ENCODE measurements around the gene PI4KA.
"Not testable (repeated sequence)": the region's sequence is repeated elsewhere in the genome, so short reads cannot be mapped to it uniquely, and the experiment has no call there.

PI4KA gene

GRCh38 chr22:20745119-20745518, 113.5 kb downstream of the PI4KA start:
- no peak for DNase-seq

DNA sequence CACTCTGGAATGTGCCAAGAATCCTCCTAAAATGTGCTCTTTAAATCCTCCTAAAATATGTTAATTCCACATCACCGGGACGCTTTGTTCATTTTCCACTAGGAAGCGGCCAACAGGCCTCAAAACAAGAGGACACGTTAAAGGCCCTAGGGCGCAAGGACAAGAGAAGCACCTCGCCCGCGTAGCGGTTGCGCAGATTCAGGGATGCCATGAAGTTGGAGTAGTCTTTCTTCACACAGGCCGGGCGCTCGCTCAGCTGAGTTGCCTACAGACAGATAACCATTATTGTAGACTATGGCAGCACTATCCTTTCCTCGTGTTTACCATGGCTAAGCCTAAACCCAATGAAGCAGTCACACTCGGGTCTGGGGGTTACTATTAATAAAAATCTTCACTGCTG, 114.2 kb downstream of the PI4KA start:
- no peak for DNase-seq

- no peak for DNase-seq
Observed at GRCh38 chr22:20742764-20743163, 115.8 kb downstream of the PI4KA start.

GRCh38 chr22:20741634-20742581, 116.7 kb downstream of the PI4KA start:
- DNase-seq = peak; percentile 2 to 46

DNA sequence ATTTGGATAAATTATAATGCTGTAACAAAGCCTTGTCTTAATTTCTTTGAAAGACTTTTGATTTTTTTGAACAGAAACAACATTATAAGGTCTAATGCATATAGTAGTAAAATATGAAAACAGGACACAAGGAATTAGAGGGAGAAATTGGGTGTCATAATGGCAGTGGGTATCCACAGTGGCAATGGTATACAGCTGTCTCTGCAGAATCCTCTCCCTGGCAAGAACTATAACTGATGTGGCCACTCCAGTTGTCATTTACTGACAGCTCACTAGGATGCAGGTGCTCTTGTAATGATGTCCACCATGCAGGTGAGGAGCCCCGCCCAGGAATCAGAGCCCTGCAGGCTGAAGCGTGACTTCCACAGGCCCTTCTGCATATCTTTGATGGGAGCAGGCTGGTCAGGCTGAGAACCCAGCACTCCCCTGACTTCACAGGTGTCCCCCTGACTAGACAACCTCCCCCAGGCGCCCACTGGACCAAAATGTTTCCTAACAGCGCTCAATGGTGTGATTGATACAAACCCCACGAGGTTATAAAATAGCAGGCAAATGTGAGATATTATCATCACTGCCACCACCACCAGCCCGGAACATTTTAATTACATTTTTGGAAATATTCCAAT, 117.5 kb downstream of the PI4KA start:
- no peak for DNase-seq

DNA sequence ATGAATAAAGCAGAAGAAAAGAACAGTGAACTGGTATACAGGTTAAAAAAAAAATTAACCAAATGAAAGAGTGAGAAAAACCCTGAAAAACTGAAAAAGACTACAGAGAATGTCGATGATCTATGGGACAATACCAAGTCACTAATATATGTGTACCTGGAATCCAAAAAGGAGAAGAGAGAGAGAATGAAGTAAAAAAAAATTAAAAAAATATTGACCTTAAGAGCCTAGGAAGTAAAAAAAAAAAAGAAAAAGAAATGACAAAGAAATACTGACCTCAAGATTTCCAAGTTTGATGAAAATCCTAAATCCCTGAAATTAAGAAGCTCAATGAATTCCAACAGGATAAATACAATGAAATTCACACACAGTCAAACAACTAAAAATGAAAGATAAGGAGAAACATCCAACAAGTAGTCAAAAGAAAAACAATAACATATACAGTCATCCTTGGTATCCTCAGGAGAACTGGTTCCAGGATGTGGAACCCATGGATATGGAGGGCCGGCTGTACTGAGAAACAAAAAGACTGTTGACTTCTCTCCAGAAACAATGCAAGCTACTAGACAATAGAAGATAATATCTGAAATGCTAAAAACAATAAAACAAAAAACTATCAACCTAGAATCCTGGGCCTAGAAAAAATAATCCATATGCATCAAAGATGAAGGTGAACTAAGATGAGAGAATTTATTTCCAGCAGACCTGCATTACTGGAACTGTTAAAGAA, 118.2 kb downstream of the PI4KA start:
- DNase-seq = no peak

DNA sequence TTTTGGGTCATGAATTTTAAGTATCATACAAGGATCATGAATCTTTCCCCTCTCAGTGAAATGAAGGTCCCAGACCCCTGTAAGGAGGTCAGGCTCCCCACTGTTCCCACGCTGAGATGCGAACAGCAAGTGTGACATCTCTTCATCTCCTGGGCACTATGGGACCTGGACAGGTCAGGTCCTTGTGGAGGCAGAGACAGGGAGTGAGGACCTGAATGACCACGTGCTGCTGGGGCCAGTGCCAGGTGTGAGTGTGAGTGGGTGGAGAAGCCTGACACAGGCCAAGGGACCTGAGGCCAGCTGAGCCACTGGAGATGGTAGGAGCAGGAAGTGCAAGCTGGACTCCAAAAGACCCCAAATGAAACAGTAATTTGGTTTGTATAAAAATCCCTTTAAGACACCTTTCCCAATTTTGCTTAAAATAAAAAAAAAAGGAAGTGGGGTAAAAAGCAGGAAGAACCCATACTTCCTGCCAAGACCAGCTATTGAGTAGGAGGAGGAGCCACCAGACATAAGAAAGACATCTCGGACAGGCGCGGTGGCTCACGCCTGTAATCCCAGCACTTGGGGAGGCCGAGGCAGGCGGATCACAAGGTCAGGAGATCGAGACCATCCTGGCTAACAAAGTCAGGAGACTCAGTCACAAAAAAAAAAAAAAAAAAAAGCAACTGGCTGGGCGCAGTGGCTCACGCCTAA, 120.1 kb downstream of the PI4KA start:
- DNase-seq = no peak

DNA sequence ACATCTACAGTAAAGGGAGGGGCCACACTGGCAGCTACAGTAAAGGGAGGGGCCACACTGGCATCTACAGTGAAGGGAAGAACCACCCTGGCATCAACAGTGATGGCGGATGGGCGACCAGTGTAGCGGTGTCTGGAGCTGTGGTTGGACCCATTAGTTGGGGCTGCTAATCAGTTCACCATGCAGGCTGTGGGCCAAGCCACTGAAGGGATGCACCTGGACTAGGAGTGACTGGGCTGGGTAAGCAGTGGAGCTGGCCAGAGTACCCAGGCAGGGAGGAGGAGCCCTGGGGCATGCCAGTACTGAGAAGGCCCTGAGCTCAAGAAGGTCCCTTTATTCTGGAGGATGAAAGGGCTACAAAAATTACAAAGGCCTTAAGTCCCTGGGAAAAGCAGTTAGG, 121.7 kb downstream of the PI4KA start:
- DNase-seq = not testable (repeated sequence)

- not testable (repeated sequence) for DNase-seq
Observed at GRCh38 chr22:20735356-20736162, 123.1 kb downstream of the PI4KA start.

- not testable (repeated sequence) for DNase-seq
Observed at GRCh38 chr22:20732431-20732830, 126.2 kb downstream of the PI4KA start.

DNA sequence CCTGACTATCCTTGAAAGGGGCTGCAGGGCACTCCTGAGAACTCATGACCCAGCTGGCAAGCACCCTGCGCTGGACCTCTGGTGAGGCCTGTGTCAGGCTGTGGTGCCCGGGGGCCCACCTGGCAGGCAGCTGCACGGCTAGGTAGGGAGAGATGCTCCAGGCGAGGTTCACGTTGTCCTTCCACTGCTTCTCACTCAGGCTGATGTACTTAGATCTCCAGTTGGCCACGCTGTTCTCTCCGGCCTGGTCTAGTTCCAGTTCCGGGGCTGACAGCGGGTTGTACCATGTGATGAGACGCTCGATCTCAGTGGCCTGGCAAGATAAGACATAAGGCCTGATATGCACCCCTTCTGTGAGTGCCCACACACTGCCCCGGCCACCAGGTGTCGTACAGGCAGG, 129.4 kb downstream of the PI4KA start:
- DNase-seq = no peak

DNA sequence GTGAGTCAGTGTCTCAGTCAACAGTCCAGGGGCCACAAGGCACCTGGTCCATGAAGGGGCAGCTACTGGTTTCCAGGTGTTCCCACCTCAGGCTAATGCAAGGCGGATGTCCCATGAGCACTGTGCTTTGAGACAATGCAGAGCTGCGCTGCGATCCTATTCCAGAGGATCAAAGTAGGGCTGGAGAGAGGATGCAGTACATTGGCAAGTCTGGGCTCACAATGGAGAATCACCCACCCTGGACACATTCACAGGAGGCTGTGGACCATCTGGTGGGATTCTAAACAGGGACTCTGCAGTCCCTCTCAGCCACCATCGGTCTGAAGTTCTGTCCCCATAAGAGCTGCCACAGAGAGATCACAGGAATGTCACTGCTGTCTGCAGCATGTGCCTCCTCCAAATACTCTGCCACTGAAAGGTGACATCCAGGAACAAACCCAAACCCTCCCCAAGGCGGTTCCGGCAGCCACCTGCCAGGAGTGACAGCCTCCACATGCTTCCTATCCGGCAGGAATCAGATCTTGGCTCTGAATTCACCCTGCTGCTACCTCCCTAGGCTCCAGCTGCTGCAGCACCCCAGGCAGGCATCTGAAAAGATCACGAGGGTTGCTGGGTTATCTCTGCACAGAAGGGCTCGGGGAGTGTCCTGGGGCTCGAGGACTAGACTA, 130.0 kb downstream of the PI4KA start:
- no peak for DNase-seq

GRCh38 chr22:20727118-20728015, 131.2 kb downstream of the PI4KA start:
- no peak for DNase-seq

DNA sequence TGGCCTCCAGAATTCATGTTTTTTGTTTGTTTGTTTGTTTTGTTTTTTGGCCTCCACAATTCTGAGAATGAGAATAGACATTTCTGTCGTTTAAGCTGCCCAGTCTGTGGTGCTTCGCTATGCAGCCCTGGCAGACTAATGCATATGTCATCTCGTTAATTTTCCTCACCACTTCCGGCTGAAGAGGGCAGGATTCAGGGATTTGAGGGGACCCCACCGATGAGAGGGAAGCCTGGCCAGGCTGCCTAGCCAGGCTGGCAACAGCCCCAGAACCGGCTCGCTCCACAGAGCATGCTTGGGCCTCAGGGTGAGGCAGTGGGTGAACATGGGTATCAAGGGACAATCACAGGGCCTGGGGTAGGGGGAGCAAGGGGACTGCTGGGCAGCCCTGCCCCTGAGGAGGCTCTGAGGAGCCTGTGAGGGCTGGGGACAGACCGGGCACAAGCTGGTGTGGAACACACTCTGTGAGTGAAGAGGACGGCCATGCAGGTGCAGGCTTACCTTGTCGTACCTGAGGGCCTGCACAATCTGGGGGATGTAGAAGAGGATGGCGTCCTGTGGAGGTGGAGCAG, 132.5 kb downstream of the PI4KA start:
- no peak for DNase-seq

GRCh38 chr22:20724676-20725454, 133.7 kb downstream of the PI4KA start:
- DNase-seq = no peak

DNA sequence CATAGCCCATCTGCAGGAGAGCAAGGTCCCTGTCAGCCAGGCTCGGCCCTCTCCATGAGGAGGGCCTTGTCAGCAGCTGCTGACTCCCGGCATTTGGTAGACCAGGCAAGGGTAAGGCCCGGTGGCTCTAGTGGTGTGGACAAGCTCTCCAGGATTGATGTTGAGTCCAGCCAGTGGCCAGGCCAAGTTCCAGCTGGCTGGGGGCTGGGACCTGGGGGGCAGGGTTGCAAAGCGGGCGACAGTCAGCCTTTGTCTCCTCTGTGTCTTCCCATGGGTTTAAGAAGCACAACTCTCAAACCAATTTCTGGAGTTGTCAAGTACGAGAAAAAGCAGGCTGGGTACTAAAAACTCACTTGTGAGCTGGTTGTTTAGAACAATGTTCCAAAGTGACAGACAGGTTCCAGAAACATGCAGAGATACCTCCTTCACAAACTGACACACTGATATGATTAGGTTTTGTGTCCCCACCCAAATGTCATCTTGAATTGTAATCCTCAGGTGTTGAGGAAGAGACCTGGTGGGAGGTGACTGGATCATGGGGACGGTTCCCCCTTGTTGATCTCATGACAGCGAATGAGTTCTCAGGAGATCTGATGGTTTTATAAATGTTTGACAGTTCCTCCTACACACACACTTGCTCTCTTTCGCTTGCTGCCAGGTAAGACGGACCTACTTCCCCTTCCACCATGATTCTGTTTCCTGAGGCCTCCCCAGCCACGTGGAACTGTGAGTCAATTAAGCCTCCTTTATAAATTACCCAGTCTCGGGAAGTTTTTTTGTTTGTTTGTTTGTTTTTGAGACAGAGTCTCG, 137.0 kb downstream of the PI4KA start:
- no peak for DNase-seq

GRCh38 chr22:20720692-20721408, 137.8 kb downstream of the PI4KA start:
- DNase-seq = no peak

- DNase-seq = not testable (repeated sequence)
Observed at GRCh38 chr22:20718727-20719126, 139.9 kb downstream of the PI4KA start.
